PC-9 (cell line): ENCODE measurements around the gene NTM. TPM values are rescaled to one million over a fixed set of nuclear protein-coding genes. Genes with fewer than 3 reads are reported as not detected.

Experiments used
- BruUV-seq: library from RNA; stranded (reverse); fragments of 400-500 nt; replicated peaks from 2 replicates; lab custom pipeline; 2021; lab: Mats Ljungman, UMichigan
- CTCF ChIA-PET: fragments of 300-600 bp; sonication (Branson Sonifier 250); formaldehyde crosslinking; loops from one replicate; lab custom pipeline; 2022; ENCODE audit warnings: antibody characterized with exemption; lab: Charles Lee
- POLR2A ChIA-PET: fragments of 300-600 bp; sonication (Branson Sonifier 250); formaldehyde crosslinking; loops from one replicate; lab custom pipeline; 2022; ENCODE audit warnings: antibody characterized with exemption; ENCODE audit not compliant: unreplicated experiment; lab: Charles Lee
- DNase-seq, 2 experiments: peaks; one replicate each; pipeline versions ENCODE4 v3.0.0 to v3.0.0-alpha.2; 2015 to 2022; ENCODE audit warnings: mixed read lengths in 1 of 2
- H2AFZ ChIP-seq: fragments of 200-600 bp; sonication (generic); 2 replicates; pipeline ENCODE4 v1.8.1; 2017; ENCODE audit warnings: antibody characterized with exemption
- H3F3A ChIP-seq: fragments of 200-600 bp; sonication (generic); 2 replicates; pipeline ENCODE4 v1.8.1; 2017; ENCODE audit warnings: antibody characterized with exemption, mild to moderate bottlenecking, low read depth; ENCODE audit not compliant: insufficient read depth
- H3K27ac ChIP-seq: fragments of 200-600 bp; sonication (generic); 2 replicates; pipeline ENCODE4 v1.6.1; 2016; ENCODE audit warnings: mixed run types
- H3K27me3 ChIP-seq: fragments of 200-600 bp; sonication (generic); 2 replicates; pipeline ENCODE4 v1.6.1; 2016; ENCODE audit warnings: low read depth, mixed run types; ENCODE audit not compliant: insufficient read depth
- H3K36me3 ChIP-seq: fragments of 200-600 bp; sonication (generic); 2 replicates; pipeline ENCODE4 v1.6.1; 2016; ENCODE audit warnings: low read depth, mixed run types
- H3K4me1 ChIP-seq: fragments of 200-600 bp; sonication (generic); replicated peaks from 2 replicates; pipeline ENCODE4 v1.6.1; 2016; ENCODE audit warnings: mixed run types; ENCODE audit not compliant: insufficient read depth
- H3K4me2 ChIP-seq: fragments of 200-600 bp; sonication (generic); 2 replicates; pipeline ENCODE4 v1.6.1; 2017; ENCODE audit warnings: mixed run types
- H3K4me3 ChIP-seq: fragments of 200-600 bp; sonication (generic); 2 replicates; pipeline ENCODE4 v1.6.1; 2016; ENCODE audit warnings: mixed run types
- H3K79me2 ChIP-seq: fragments of 200-600 bp; sonication (generic); 2 replicates; pipeline ENCODE4 v1.6.1; 2017; ENCODE audit warnings: low read depth, mixed run types
- H3K9me2 ChIP-seq: fragments of 200-600 bp; sonication (generic); 2 replicates; pipeline ENCODE4 v1.8.1; 2017; ENCODE audit warnings: mild to moderate bottlenecking; ENCODE audit not compliant: insufficient read depth
- H3K9me3 ChIP-seq: fragments of 200-600 bp; sonication (generic); 2 replicates; pipeline ENCODE4 v1.8.1; 2016; ENCODE audit warnings: low read depth; ENCODE audit not compliant: insufficient read depth
- H4K20me1 ChIP-seq: fragments of 200-600 bp; sonication (generic); 2 replicates; pipeline ENCODE4 v1.8.1; 2017; ENCODE audit not compliant: insufficient read depth
- EZH2 ChIP-seq: fragments of 200-600 bp; sonication (generic); IDR thresholded peaks from 2 replicates; pipeline ENCODE4 v1.8.0; 2017; ENCODE audit warnings: antibody characterized with exemption, low read depth
- intact Hi-C: fragments of 100-400 bp; cut with micrococcal nuclease; formaldehyde crosslinking; loops from one replicate; pipeline ENCODE4 v1.10.0; 2022; ENCODE audit not compliant: unreplicated experiment
- total RNA-seq: library from RNA; stranded (reverse); gene quantifications from 2 replicates; pipeline ENCODE4 v1.2.3, GENCODE V29; 2021
- TF ChIP-seq, protein P1 (sequence below): fragments of 200-600 bp; sonication (generic); conservative IDR thresholded peaks from 2 replicates; pipeline ENCODE4 v1.6.1; 2017; ENCODE audit warnings: mixed run types, antibody characterized with exemption, mild to moderate bottlenecking, moderate library complexity

Gene NTM
- total RNA-seq, 1 experiment from 2014 or later = not detected

DNA sequence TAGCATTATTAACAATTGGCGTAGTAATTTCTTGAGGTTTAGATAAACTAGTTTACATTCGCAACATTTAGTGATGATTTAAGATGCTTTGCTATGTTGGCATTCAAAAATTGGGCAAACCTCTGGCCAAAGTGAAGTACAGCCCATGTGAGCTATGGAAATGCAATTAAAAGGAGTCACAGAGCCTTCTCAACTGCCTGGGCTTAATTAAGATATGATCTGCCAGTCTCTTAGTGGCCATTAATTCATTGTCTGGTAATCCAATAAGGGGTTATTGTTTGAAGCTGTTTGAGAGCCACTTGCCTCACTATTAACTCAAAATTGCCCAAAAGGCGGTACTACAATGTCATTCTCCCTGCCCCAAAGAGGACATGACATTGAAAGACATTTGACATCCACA is 608.9 kb downstream of the NTM start:
- H4K20me1 ChIP-seq = no peaks in the 10 kb centered on the region
- H3K27me3 ChIP-seq = no peaks in the 10 kb centered on the region; the same call in 1 of the 2 replicates
- H3K4me1 ChIP-seq = no peaks in the 10 kb centered on the region
- H3K9me3 ChIP-seq = no peaks in the 10 kb centered on the region
- DNase-seq = no peak
- no peaks in the 10 kb centered on the region for H3K79me2 ChIP-seq
- ChIA-PET POLR2A (no interaction called here), CTCF (no interaction called here)
- no peak overlapping the region for H3K4me2 ChIP-seq
- intact Hi-C loops = no loop called here
- H2AFZ ChIP-seq = no peak overlapping the region
- no peak for TF ChIP-seq EZH2
- TF ChIP-seq, protein P1, sequence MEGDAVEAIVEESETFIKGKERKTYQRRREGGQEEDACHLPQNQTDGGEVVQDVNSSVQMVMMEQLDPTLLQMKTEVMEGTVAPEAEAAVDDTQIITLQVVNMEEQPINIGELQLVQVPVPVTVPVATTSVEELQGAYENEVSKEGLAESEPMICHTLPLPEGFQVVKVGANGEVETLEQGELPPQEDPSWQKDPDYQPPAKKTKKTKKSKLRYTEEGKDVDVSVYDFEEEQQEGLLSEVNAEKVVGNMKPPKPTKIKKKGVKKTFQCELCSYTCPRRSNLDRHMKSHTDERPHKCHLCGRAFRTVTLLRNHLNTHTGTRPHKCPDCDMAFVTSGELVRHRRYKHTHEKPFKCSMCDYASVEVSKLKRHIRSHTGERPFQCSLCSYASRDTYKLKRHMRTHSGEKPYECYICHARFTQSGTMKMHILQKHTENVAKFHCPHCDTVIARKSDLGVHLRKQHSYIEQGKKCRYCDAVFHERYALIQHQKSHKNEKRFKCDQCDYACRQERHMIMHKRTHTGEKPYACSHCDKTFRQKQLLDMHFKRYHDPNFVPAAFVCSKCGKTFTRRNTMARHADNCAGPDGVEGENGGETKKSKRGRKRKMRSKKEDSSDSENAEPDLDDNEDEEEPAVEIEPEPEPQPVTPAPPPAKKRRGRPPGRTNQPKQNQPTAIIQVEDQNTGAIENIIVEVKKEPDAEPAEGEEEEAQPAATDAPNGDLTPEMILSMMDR = no peak
- no peaks in the 10 kb centered on the region for H3K36me3 ChIP-seq
- H3K4me3 ChIP-seq = no peak overlapping the region
- no TSS peak for BruUV-seq
- H3K27ac ChIP-seq = no peak overlapping the region
- no peaks in the 10 kb centered on the region for H3F3A ChIP-seq
- H3K9me2 ChIP-seq = no peaks in the 10 kb centered on the region; the same call in 1 of the 2 replicates

DNA sequence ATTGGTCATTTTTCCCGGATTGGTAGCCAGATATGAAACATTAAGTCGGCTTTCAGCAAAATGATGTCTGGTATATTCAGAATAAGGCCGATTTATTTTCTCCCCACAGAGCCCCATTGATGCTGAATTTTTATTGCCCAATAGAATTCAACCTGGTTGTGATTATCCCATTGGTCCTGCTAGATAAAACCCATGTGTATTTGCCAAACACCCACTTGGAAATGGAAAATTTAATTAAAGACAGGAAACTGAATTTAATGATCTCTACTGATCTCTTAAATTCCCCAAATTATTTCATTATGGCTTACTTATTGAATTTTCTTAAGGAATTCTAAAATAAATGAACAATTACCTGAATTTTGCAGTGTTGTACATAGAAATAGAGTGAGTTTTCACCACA is 609.8 kb downstream of the NTM start:
- Histone ChIP-seq H3K27ac (no peak overlapping the region), H3K9me3 (no peaks in the 10 kb centered on the region), H3K4me2 (no peak overlapping the region), H3K36me3 (no peaks in the 10 kb centered on the region), H3F3A (no peaks in the 10 kb centered on the region), H3K9me2 (no peaks in the 10 kb centered on the region; the same call in 1 of the 2 replicates), H2AFZ (no peak overlapping the region), H3K4me1 (no peaks in the 10 kb centered on the region), H3K4me3 (no peak overlapping the region), H4K20me1 (no peaks in the 10 kb centered on the region), H3K27me3 (no peaks in the 10 kb centered on the region; the same call in 1 of the 2 replicates), H3K79me2 (no peaks in the 10 kb centered on the region)
- CTCF ChIA-PET = no interaction called here
- POLR2A ChIA-PET = no interaction called here
- intact Hi-C loops = no loop called here
- TF ChIP-seq, protein P1 = no peak
- TF ChIP-seq EZH2 = no peak
- BruUV-seq = no TSS peak
- no peak for DNase-seq

DNA sequence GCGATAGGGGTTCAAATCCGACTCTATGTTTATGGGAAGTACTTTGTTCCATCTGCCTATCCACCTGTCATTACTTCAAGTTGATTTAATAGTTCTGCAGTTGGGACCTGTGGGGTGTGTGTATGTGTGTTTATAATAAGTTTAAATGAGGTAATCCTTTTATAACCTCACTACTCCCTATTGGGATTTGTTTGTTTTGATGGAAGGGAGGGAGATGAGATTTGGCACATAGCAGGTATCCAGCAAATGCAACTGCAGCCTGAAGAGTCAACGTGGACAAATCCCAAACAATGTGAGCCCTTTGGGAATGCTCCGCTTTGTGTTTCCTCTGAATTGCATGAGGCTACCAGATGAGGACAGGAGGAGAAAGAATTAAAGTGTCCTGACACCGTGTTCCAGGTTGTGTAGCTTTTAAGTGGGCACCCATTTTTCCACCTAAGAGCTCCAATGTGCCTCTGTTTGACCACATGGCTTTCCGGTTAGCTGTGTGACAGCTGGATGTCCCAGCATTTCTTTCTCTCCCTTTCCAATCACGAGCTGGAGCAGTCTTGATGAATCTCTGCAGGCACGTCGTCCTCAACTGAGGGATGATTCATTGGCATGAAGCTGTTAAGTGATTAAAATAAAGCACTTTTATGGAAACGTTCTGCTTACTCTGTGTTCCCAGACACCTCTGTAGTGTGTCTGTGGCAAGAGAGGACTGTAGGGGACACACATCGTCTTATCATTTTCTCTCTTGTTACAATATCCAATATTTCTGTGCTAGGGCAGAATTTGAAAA is 610.7 kb downstream of the NTM start:
- Histone ChIP-seq H3K4me3 (no peak overlapping the region), H3K27me3 (no peaks in the 10 kb centered on the region; the same call in 1 of the 2 replicates)
- BruUV-seq = no TSS peak

More for the DNA sequence above, 610.7 kb downstream of the NTM start:
- Histone ChIP-seq H3K9me3 (no peaks in the 10 kb centered on the region), H3K79me2 (no peaks in the 10 kb centered on the region), H3K27ac (no peak overlapping the region), H3F3A (no peaks in the 10 kb centered on the region), H3K4me2 (no peak overlapping the region), H4K20me1 (no peaks in the 10 kb centered on the region), H3K36me3 (no peaks in the 10 kb centered on the region), H3K4me1 (no peaks in the 10 kb centered on the region), H2AFZ (no peak overlapping the region), H3K9me2 (no peaks in the 10 kb centered on the region; the same call in 1 of the 2 replicates)
- no peak for DNase-seq
- ChIA-PET CTCF (no interaction called here), POLR2A (no interaction called here)
- intact Hi-C loops = no loop called here
- TF ChIP-seq, protein P1 = no peak
- no peak for TF ChIP-seq EZH2
